HepG2 (cell line): Measurements from ENCODE around the gene EMILIN3. TPM values are rescaled to one million over a fixed set of nuclear protein-coding genes. Genes with fewer than 3 reads are reported as not detected.

ENCODE experiments used
- EED ChIP-seq: sonication (generic); formaldehyde crosslinking; IDR thresholded peaks from 2 replicates; pipeline ENCODE4 v1.5.0; 2020; ENCODE audit warnings: mild to moderate bottlenecking, missing genetic modification reagents
- ELF4 ChIP-seq: sonication (generic); formaldehyde crosslinking; IDR thresholded peaks from 2 replicates; pipeline ENCODE4 v1.5.0; 2020; ENCODE audit warnings: missing genetic modification reagents, mild to moderate bottlenecking, moderate library complexity, borderline replicate concordance
- FOSL2 ChIP-seq: sonication (generic); formaldehyde crosslinking; IDR thresholded peaks from 2 replicates; pipeline ENCODE4 v1.4.0; 2020; ENCODE audit warnings: missing genetic modification reagents
- HDAC1 ChIP-seq: sonication (generic); formaldehyde crosslinking; IDR thresholded peaks from 2 replicates; pipeline ENCODE4 v1.5.1; 2020; ENCODE audit warnings: mild to moderate bottlenecking, missing genetic modification reagents
- HMGA1 ChIP-seq: sonication (generic); formaldehyde crosslinking; conservative IDR thresholded peaks from 2 replicates; pipeline ENCODE4 v1.4.0; 2020; ENCODE audit warnings: missing genetic modification reagents
- KLF13 ChIP-seq: sonication (generic); formaldehyde crosslinking; IDR thresholded peaks from 2 replicates; pipeline ENCODE4 v1.4.0; 2020; ENCODE audit warnings: mild to moderate bottlenecking, missing genetic modification reagents
- NFE2 ChIP-seq: sonication (generic); formaldehyde crosslinking; IDR thresholded peaks from 2 replicates; pipeline ENCODE4 v1.4.0; 2020; ENCODE audit warnings: missing genetic modification reagents
- NR1H2 ChIP-seq: sonication (generic); formaldehyde crosslinking; IDR thresholded peaks from 2 replicates; pipeline ENCODE4 v1.8.1; 2022; ENCODE audit warnings: low read depth, missing genetic modification reagents, borderline replicate concordance
- RARA ChIP-seq: IDR thresholded peaks from 2 replicates; pipeline ENCODE4 v1.6.1; 2016; ENCODE audit warnings: missing genetic modification reagents, missing compliant biosample characterization
- RBM22 ChIP-seq: fragments of 200-400 bp; formaldehyde crosslinking; optimal IDR thresholded peaks from 2 replicates; pipeline ENCODE3; 2017; ENCODE audit warnings: mild to moderate bottlenecking, low read length, moderate library complexity
- RFX3 ChIP-seq: IDR thresholded peaks from 2 replicates; pipeline ENCODE4 v1.6.1; 2016; ENCODE audit warnings: missing biosample characterization, missing genetic modification reagents
- SALL1 ChIP-seq: sonication (generic); formaldehyde crosslinking; IDR thresholded peaks from 2 replicates; pipeline ENCODE4 v1.8.0; 2022; ENCODE audit warnings: mild to moderate bottlenecking, missing genetic modification reagents
- SP4 ChIP-seq: sonication (generic); formaldehyde crosslinking; IDR thresholded peaks from 2 replicates; pipeline ENCODE4 v1.8.1; 2023; ENCODE audit warnings: mild to moderate bottlenecking, missing genetic modification reagents
- TCF12 ChIP-seq, 2 experiments: fragments of 450-650 bp in 1 of 2; sonication (generic) in 1 of 2; formaldehyde crosslinking in 1 of 2; IDR thresholded peaks; 2 replicates each; pipeline versions ENCODE4 v1.6.1 to v1.8.0; 2017 to 2022; ENCODE audit warnings: antibody characterized with exemption in 1 of 2, mild to moderate bottlenecking in 1 of 2, missing genetic modification reagents in 1 of 2, moderate library complexity in 1 of 2
- ZFP62 ChIP-seq: sonication (generic); formaldehyde crosslinking; IDR thresholded peaks from 2 replicates; pipeline ENCODE4 v1.4.0; 2020; ENCODE audit warnings: missing genetic modification reagents
- ZMYM2 ChIP-seq: sonication (generic); formaldehyde crosslinking; IDR thresholded peaks from 2 replicates; pipeline ENCODE4 v1.8.0; 2022; ENCODE audit warnings: mild to moderate bottlenecking, missing genetic modification reagents
- ZNF354B ChIP-seq: sonication (generic); formaldehyde crosslinking; IDR thresholded peaks from 2 replicates; pipeline ENCODE4 v1.8.0; 2022; ENCODE audit warnings: mild to moderate bottlenecking, missing genetic modification reagents
- ZNF558 ChIP-seq: sonication (generic); formaldehyde crosslinking; IDR thresholded peaks from 2 replicates; pipeline ENCODE4 v1.9.0; 2022; ENCODE audit warnings: mild to moderate bottlenecking, missing genetic modification reagents, borderline replicate concordance
- ZNF570 ChIP-seq: sonication (generic); formaldehyde crosslinking; IDR thresholded peaks from 2 replicates; pipeline ENCODE4 v1.4.0; 2020; ENCODE audit warnings: mild to moderate bottlenecking, missing genetic modification reagents, borderline replicate concordance
- ZNF644 ChIP-seq: IDR thresholded peaks from 2 replicates; pipeline ENCODE4 v1.6.1; 2016; ENCODE audit warnings: low read depth
- ZNF674 ChIP-seq: sonication (generic); formaldehyde crosslinking; IDR thresholded peaks from 2 replicates; pipeline ENCODE4 v1.5.0; 2020; ENCODE audit warnings: low read depth, mild to moderate bottlenecking, missing genetic modification reagents
- ZNF781 ChIP-seq: sonication (generic); formaldehyde crosslinking; IDR thresholded peaks from 2 replicates; pipeline ENCODE4 v1.5.1; 2020; ENCODE audit warnings: borderline replicate concordance, mild to moderate bottlenecking, missing genetic modification reagents; ENCODE audit errors: not compliant biosample characterization
- ZNF792 ChIP-seq: IDR thresholded peaks from 2 replicates; pipeline ENCODE4 v1.6.1; 2016
- polyA plus RNA-seq, 8 experiments: library from polyadenylated mRNA; depleted of rRNA in 3 of 8; stranded (reverse) in 7 of 8; unstranded in 1 of 8; fragments of >200 nt; fragmentation: Illumina TruSeq in 4 of 8; extraction: Trizol in 4 of 8; gene quantifications; 2 replicates each; pipeline versions ENCODE4 v1.2.1 to v1.2.3, GENCODE V29; 2011 to 2016; ENCODE audit warnings: low read depth in 4 of 8, missing spikeins in 1 of 8, mixed read lengths in 1 of 8; ENCODE audit not compliant: insufficient read depth in 1 of 8
- total RNA-seq, 5 experiments: library from RNA; depleted of rRNA; stranded (reverse); fragments of >200 nt; fragmentation: Illumina TruSeq; extraction: Trizol; gene quantifications; 2 replicates each; pipeline ENCODE4 v1.2.3, GENCODE V29; 2016; ENCODE audit warnings: low read depth in 1 of 5
- TF ChIP-seq, protein P1 (sequence below): sonication (generic); formaldehyde crosslinking; IDR thresholded peaks from 2 replicates; pipeline ENCODE4 v1.4.0; 2020; ENCODE audit warnings: missing genetic modification reagents, borderline replicate concordance
- TF ChIP-seq, protein P2 (sequence below): sonication (generic); formaldehyde crosslinking; IDR thresholded peaks from 2 replicates; pipeline ENCODE4 v1.8.0; 2022; ENCODE audit warnings: missing genetic modification reagents, low read depth, mild to moderate bottlenecking, borderline replicate concordance
- TF ChIP-seq, protein P3 (sequence below): sonication (generic); formaldehyde crosslinking; IDR thresholded peaks from 2 replicates; pipeline ENCODE4 v1.4.0; 2020; ENCODE audit warnings: missing genetic modification reagents, mild to moderate bottlenecking, borderline replicate concordance

EMILIN3 gene
- total and polyA plus RNA-seq, 2 of the 13 experiments (the other 11 are each of a cell fraction or from before 2014, with no cell fraction given), result 0.25 to 0.29 TPM

DNA sequence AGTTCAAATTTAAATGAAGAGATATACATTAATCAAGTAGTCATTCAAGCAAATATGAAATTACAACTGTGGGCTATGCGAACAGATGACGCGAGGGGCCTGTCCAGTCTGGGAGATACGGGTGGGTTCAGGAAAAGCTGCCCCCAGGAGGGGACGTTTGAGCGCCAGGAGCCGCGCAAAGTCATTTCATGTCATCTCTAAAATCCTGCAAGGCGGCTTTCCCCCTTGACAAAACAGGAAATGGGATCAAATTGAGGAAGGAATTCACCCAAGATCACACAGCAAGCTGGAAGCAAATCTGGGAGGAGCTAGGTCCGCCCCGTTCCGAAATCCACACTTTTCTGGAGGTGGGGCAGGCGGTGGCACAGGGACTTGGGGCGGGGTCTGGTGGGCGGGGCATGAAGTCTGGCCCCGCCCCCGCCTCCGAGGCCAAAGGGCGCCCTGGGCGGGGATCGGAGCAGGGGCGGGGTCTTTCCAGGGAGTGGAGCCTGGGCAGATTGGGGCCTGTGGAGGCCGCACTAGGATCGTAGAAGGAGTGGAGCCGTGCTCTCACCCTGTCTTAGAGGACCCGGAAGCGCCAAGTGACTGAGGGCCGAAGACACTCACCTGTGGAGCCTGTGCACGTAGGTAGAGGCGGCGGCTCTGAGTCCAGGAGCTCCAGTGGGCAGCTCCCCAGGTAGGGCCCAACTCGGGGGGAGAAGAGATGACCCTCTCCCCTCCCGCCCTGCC, 26.1 kb downstream of the EMILIN3 start, which contains the start of gene LPIN3 (continued):
- TF ChIP-seq RBM22, result no peak
- TF ChIP-seq NR1H2 (CRISPR knock-in tag), result no peak
- no peak for TF ChIP-seq ZNF570
- TF ChIP-seq ZMYM2 (CRISPR knock-in tag), result 0 out of 2 replicates have a peak, but pooled peaks have one; percentile 6
- no peak for TF ChIP-seq ZNF644
- peak; percentile 73 for TF ChIP-seq SALL1
- TF ChIP-seq ELF4 (CRISPR knock-in tag), result no peak
- TF ChIP-seq ZNF674 (CRISPR knock-in tag), result no peak
- peak; percentile 62; the same call in 1 of the 2 replicates for TF ChIP-seq ZNF558
- TF ChIP-seq RARA (CRISPR knock-in tag), result peak; percentile 53
- no peak for TF ChIP-seq EED (CRISPR knock-in tag)
- no peak for TF ChIP-seq ZFP62 (CRISPR knock-in tag)
- TF ChIP-seq ZNF354B (CRISPR knock-in tag), result no peak
- TF ChIP-seq HDAC1 (CRISPR knock-in tag), result peak; percentile 54
- no peak; the same call in 1 of the 2 replicates for TF ChIP-seq KLF13 (CRISPR knock-in tag)
- no peak for TF ChIP-seq NFE2 (CRISPR knock-in tag)
- no peak for TF ChIP-seq RFX3 (CRISPR knock-in tag)
- TF ChIP-seq, protein P1, sequence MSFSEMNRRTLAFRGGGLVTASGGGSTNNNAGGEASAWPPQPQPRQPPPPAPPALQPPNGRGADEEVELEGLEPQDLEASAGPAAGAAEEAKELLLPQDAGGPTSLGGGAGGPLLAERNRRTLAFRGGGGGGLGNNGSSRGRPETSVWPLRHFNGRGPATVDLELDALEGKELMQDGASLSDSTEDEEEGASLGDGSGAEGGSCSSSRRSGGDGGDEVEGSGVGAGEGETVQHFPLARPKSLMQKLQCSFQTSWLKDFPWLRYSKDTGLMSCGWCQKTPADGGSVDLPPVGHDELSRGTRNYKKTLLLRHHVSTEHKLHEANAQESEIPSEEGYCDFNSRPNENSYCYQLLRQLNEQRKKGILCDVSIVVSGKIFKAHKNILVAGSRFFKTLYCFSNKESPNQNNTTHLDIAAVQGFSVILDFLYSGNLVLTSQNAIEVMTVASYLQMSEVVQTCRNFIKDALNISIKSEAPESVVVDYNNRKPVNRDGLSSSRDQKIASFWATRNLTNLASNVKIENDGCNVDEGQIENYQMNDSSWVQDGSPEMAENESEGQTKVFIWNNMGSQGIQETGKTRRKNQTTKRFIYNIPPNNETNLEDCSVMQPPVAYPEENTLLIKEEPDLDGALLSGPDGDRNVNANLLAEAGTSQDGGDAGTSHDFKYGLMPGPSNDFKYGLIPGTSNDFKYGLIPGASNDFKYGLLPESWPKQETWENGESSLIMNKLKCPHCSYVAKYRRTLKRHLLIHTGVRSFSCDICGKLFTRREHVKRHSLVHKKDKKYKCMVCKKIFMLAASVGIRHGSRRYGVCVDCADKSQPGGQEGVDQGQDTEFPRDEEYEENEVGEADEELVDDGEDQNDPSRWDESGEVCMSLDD (CRISPR knock-in tag), result no peak
- TF ChIP-seq, protein P2, sequence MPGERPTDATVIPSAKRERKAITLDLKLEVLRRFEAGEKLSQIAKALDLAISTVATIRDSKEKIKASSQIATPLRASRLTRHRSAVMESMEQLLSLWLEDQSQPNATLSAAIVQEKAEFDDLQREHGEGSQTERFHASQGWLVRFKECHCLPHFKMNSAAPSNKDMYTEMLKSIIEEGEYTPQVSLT, result no peak
- TF ChIP-seq FOSL2 (CRISPR knock-in tag), result peak; percentile 12; the same call in 1 of the 2 replicates
- TF ChIP-seq, protein P3, sequence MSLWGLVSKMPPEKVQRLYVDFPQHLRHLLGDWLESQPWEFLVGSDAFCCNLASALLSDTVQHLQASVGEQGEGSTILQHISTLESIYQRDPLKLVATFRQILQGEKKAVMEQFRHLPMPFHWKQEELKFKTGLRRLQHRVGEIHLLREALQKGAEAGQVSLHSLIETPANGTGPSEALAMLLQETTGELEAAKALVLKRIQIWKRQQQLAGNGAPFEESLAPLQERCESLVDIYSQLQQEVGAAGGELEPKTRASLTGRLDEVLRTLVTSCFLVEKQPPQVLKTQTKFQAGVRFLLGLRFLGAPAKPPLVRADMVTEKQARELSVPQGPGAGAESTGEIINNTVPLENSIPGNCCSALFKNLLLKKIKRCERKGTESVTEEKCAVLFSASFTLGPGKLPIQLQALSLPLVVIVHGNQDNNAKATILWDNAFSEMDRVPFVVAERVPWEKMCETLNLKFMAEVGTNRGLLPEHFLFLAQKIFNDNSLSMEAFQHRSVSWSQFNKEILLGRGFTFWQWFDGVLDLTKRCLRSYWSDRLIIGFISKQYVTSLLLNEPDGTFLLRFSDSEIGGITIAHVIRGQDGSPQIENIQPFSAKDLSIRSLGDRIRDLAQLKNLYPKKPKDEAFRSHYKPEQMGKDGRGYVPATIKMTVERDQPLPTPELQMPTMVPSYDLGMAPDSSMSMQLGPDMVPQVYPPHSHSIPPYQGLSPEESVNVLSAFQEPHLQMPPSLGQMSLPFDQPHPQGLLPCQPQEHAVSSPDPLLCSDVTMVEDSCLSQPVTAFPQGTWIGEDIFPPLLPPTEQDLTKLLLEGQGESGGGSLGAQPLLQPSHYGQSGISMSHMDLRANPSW (CRISPR knock-in tag), result peak; percentile 83; the same call in 1 of the 2 replicates
- TF ChIP-seq TCF12 (IDR thresholded peaks at IDR 0.05), result no peak
- TF ChIP-seq TCF12 (CRISPR knock-in tag; IDR thresholded peaks at IDR 0.05), result no peak; the same call in 1 of the 2 replicates
- peak; percentile 75 for TF ChIP-seq ZNF781 (CRISPR knock-in tag)
- TF ChIP-seq ZNF792 (CRISPR knock-in tag), result peak; percentile 22
- TF ChIP-seq SP4 (CRISPR knock-in tag), result peak; percentile 98
- no peak for TF ChIP-seq HMGA1 (CRISPR knock-in tag)
